ENCODE data around the gene SIGLEC5.

DNA sequence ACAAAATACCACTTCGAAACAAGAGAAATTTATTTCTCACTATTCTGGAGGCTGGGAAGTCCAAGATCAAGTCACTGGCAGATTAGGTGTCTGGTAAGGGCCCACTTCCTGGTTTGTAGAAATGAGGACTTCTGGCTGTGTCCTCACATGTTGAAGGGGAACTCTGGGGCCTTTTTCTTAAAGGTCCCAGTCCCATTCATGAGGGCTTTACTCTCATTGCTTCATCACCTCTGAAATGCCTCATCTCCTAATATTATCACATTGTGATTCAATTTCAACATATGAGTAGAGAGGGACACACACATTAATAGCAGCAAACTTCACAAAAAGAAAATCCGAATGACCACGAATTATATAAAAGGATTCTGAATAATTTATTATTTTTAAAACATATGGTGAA, 38.0 kb upstream of the SIGLEC5 start:
- TF ChIP-seq EZH2 (IDR thresholded peaks at IDR 0.05) (no peak), POLR2AphosphoS5 (IDR thresholded peaks at IDR 0.05; ENCODE audit: borderline replicate concordance, low read depth, low read length) (no peak), FOXP2 (optimal IDR thresholded peaks at IDR 0.05; ENCODE audit: control extremely low read depth, extremely low read length, insufficient read depth) (no peak)

All from SK-N-MC (cell line).